Measurements from ENCODE around the gene PLAAT3. TPM values are rescaled to one million over a fixed set of nuclear protein-coding genes. Genes with fewer than 3 reads are reported as not detected.
"Not testable (repeated sequence)": the region's sequence is repeated elsewhere in the genome, so short reads cannot be mapped to it uniquely, and the experiment has no call there.

PLAAT3 gene
- total RNA-seq, 1 donor from 2014 or later: 8.0 TPM

GRCh38 chr11:63586451-63587166, 27.6 kb downstream of the PLAAT3 start:
- Histone ChIP-seq H3K4me1 (peaks cover 8% of the 10 kb centered on the region), H3K36me3 (no peaks in the 10 kb centered on the region), H2AFZ (replicated peaks) (no peak overlapping the region), H3K9ac (no peak overlapping the region), H3K9me3 (ENCODE audit: low read depth) (no peaks in the 10 kb centered on the region), H3K4me3 (no peak overlapping the region), H3F3A (ENCODE audit: low read depth) (no peaks in the 10 kb centered on the region), H3K79me2 (ENCODE audit: low read depth) (no peaks in the 10 kb centered on the region), H3K4me2 (no peak overlapping the region), H3K27me3 (no peaks in the 10 kb centered on the region), H4K20me1 (ENCODE audit: low read depth) (no peaks in the 10 kb centered on the region), H3K27ac (no peak overlapping the region)
- DNase-seq (ENCODE audit: low spot score): no peak
- H3K4me1 Mint-ChIP-seq: no peaks in the 10 kb centered on the region
- no peak overlapping the region for H3K4me3 Mint-ChIP-seq
- H3K27ac Mint-ChIP-seq: no peak overlapping the region
- H3K36me3 Mint-ChIP-seq: no peaks in the 10 kb centered on the region
- TF ChIP-seq EZH2 (IDR thresholded peaks at IDR 0.05) (no peak), EZH2phosphoT487 (IDR thresholded peaks at IDR 0.05) (no peak)
- peaks cover 9% of the 10 kb centered on the region for H3K9me3 Mint-ChIP-seq
- H3K27me3 Mint-ChIP-seq (ENCODE audit: insufficient read depth, low read depth): peaks cover under 1% of the 10 kb centered on the region

- Mint-ChIP-seq H3K4me3 (no peak overlapping the region), H3K4me1 (no peaks in the 10 kb centered on the region), H3K36me3 (no peaks in the 10 kb centered on the region), H3K9me3 (peaks cover 21% of the 10 kb centered on the region), H3K27me3 (ENCODE audit: insufficient read depth, low read depth) (peaks cover 2% of the 10 kb centered on the region), H3K27ac (no peak overlapping the region)
- Histone ChIP-seq H3K9me3 (ENCODE audit: low read depth) (no peaks in the 10 kb centered on the region), H3K36me3 (no peaks in the 10 kb centered on the region), H2AFZ (replicated peaks) (no peak overlapping the region), H3K27me3 (no peaks in the 10 kb centered on the region), H4K20me1 (ENCODE audit: low read depth) (no peaks in the 10 kb centered on the region), H3K4me2 (no peak overlapping the region), H3K79me2 (ENCODE audit: low read depth) (no peaks in the 10 kb centered on the region), H3K27ac (peak overlapping the region; percentile 16), H3K9ac (no peak overlapping the region), H3K4me3 (no peak overlapping the region), H3F3A (ENCODE audit: low read depth) (no peaks in the 10 kb centered on the region), H3K4me1 (peaks cover 8% of the 10 kb centered on the region)
- DNase-seq (ENCODE audit: low spot score): peak; percentile 28
- TF ChIP-seq EZH2phosphoT487 (IDR thresholded peaks at IDR 0.05) (no peak), EZH2 (IDR thresholded peaks at IDR 0.05) (no peak)
Measured at GRCh38 chr11:63583357-63583677, 30.9 kb downstream of the PLAAT3 start.

- H3K9ac ChIP-seq; H3K9me3 ChIP-seq (ENCODE audit: low read depth); H3K27me3 ChIP-seq; H3K36me3 ChIP-seq; H3K27ac ChIP-seq; H3F3A ChIP-seq (ENCODE audit: low read depth); H4K20me1 ChIP-seq (ENCODE audit: low read depth); H3K4me3 ChIP-seq; H2AFZ ChIP-seq (replicated peaks); H3K79me2 ChIP-seq (ENCODE audit: low read depth); H3K36me3 Mint-ChIP-seq; H3K4me1 ChIP-seq; H3K4me2 ChIP-seq; H3K27ac Mint-ChIP-seq; H3K4me1 Mint-ChIP-seq; DNase-seq (ENCODE audit: low spot score); H3K27me3 Mint-ChIP-seq (ENCODE audit: insufficient read depth, low read depth); H3K4me3 Mint-ChIP-seq: not testable (repeated sequence)
- peaks cover 29% of the 10 kb centered on the region for H3K9me3 Mint-ChIP-seq
Measured at GRCh38 chr11:63581224-63581623, 33.0 kb downstream of the PLAAT3 start.

GRCh38 chr11:63578882-63579281, 35.4 kb downstream of the PLAAT3 start:
- not testable (repeated sequence) for H3K9ac ChIP-seq; H3F3A ChIP-seq (ENCODE audit: low read depth); H3K36me3 Mint-ChIP-seq; H3K36me3 ChIP-seq; H3K4me3 Mint-ChIP-seq; H3K79me2 ChIP-seq (ENCODE audit: low read depth); H3K27me3 ChIP-seq; H4K20me1 ChIP-seq (ENCODE audit: low read depth); H3K4me1 ChIP-seq; DNase-seq (ENCODE audit: low spot score); H2AFZ ChIP-seq (replicated peaks); H3K27ac ChIP-seq; H3K9me3 ChIP-seq (ENCODE audit: low read depth); H3K27me3 Mint-ChIP-seq (ENCODE audit: insufficient read depth, low read depth); H3K4me3 ChIP-seq; H3K4me2 ChIP-seq; H3K27ac Mint-ChIP-seq
- Mint-ChIP-seq H3K9me3 (peaks cover 29% of the 10 kb centered on the region), H3K4me1 (peaks cover 12% of the 10 kb centered on the region)

GRCh38 chr11:63574856-63575602, 39.2 kb downstream of the PLAAT3 start:
- H2AFZ ChIP-seq (replicated peaks): peak overlapping the region; percentile 8
- H3F3A ChIP-seq (ENCODE audit: low read depth): no peaks in the 10 kb centered on the region
- Mint-ChIP-seq H3K27me3 (ENCODE audit: insufficient read depth, low read depth) (peaks cover 4% of the 10 kb centered on the region), H3K36me3 (no peaks in the 10 kb centered on the region), H3K27ac (no peak overlapping the region), H3K9me3 (peaks cover 8% of the 10 kb centered on the region), H3K4me3 (no peak overlapping the region), H3K4me1 (peaks cover 13% of the 10 kb centered on the region)
- H3K36me3 ChIP-seq: no peaks in the 10 kb centered on the region
- H3K4me2 ChIP-seq: no peak overlapping the region
- TF ChIP-seq EZH2 (IDR thresholded peaks at IDR 0.05) (no peak), EZH2phosphoT487 (IDR thresholded peaks at IDR 0.05) (no peak), CTCF (IDR thresholded peaks at IDR 0.05) (no peak)
- no peaks in the 10 kb centered on the region for H4K20me1 ChIP-seq (ENCODE audit: low read depth)
- no peaks in the 10 kb centered on the region for H3K79me2 ChIP-seq (ENCODE audit: low read depth)
- H3K9me3 ChIP-seq (ENCODE audit: low read depth): no peaks in the 10 kb centered on the region
- H3K27ac ChIP-seq: no peak overlapping the region
- no peak overlapping the region for H3K9ac ChIP-seq
- no peaks in the 10 kb centered on the region for H3K4me1 ChIP-seq
- H3K4me3 ChIP-seq: no peak overlapping the region
- H3K27me3 ChIP-seq: no peaks in the 10 kb centered on the region
- DNase-seq (ENCODE audit: low spot score): no peak

Data from neural progenitor cell (in vitro differentiated cells).